A549 (cell line): ENCODE results near the gene CACFD1. TPM values are rescaled to one million over a fixed set of nuclear protein-coding genes. Genes with fewer than 3 reads are reported as not detected.

ENCODE experiments used
- ATAC-seq, 2 experiments: fragments of 200-7000 bp in 1 of 2; fragments of >200 bp in 1 of 2; cut with Nextera tagmentation in 1 of 2; cut with Tn5 transposase in 1 of 2; 3 replicates each; pipeline versions ENCODE4 v1.8.0 to v1.9.1; 2018 to 2020; ENCODE audit warnings: mild to moderate bottlenecking in 1 of 2, moderate library complexity in 1 of 2
- CTCF ChIA-PET: fragments of 300-600 bp; sonication (Branson Sonifier 250); formaldehyde crosslinking; extraction: SDS; loops from one replicate; lab custom pipeline; 2021; ENCODE audit warnings: antibody characterized with exemption, inconsistent platforms; lab: Yijun Ruan, JAX
- POLR2A ChIA-PET: fragments of 350-600 bp; formaldehyde crosslinking; extraction: SDS; loops from one replicate; lab custom pipeline; 2021; ENCODE audit warnings: antibody characterized with exemption, inconsistent platforms; lab: Yijun Ruan, JAX
- DNase-seq, 2 experiments: peaks; one replicate each; pipeline versions ENCODE4 v3.0.0 to v3.0.0-alpha.2; 2011 to 2016; ENCODE audit warnings: low read depth in 1 of 2, low spot score in 1 of 2
- FAIRE-seq: peaks from 2 replicates; lab custom pipeline; 2011; peaks lifted over from hg19 to GRCh38; lab: Jason Lieb, UNC
- H3K27ac ChIP-seq, 2 experiments: fragments of >200 bp; sonication (Bioruptor Twin); formaldehyde crosslinking; 3 replicates each; pipeline ENCODE4 v1.5.1; 2016 to 2017
- H3K4me1 ChIP-seq: fragments of >200 bp; sonication (Bioruptor Twin); formaldehyde crosslinking; 3 replicates; pipeline ENCODE4 v1.6.1; 2016
- H3K4me2 ChIP-seq: fragments of >200 bp; sonication (Bioruptor Twin); formaldehyde crosslinking; 3 replicates; pipeline ENCODE4 v1.6.1; 2016
- H3K4me3 ChIP-seq: fragments of >200 bp; sonication (Bioruptor Twin); formaldehyde crosslinking; 3 replicates; pipeline ENCODE4 v1.5.1; 2016
- H3K9me3 ChIP-seq: fragments of >200 bp; sonication (Bioruptor Twin); formaldehyde crosslinking; 3 replicates; pipeline ENCODE4 v1.6.1; 2016
- ATOH8 ChIP-seq: fragments of 250-450 bp; sonication (Bioruptor Pico); IDR thresholded peaks from 2 replicates; pipeline ENCODE4 v1.5.0; 2020; ENCODE audit warnings: low read depth, mild to moderate bottlenecking, moderate library complexity
- CHD4 ChIP-seq: fragments of 200-600 bp; sonication (generic); IDR thresholded peaks from 2 replicates; pipeline ENCODE4 v1.6.1; 2016; ENCODE audit warnings: antibody characterized with exemption, mild to moderate bottlenecking, borderline replicate concordance
- EHF ChIP-seq: fragments of 250-450 bp; sonication (Bioruptor Pico); IDR thresholded peaks from 2 replicates; pipeline ENCODE4 v1.5.0; 2020; ENCODE audit warnings: mild to moderate bottlenecking
- EHMT2 ChIP-seq: fragments of 200-600 bp; sonication (generic); IDR thresholded peaks from 2 replicates; pipeline ENCODE4 v1.6.1; 2016; ENCODE audit warnings: antibody characterized with exemption, low read depth, mild to moderate bottlenecking, moderate library complexity
- ESRRA ChIP-seq: fragments of 150-350 bp; IDR thresholded peaks from 2 replicates; pipeline ENCODE4 v1.6.1; 2014; ENCODE audit warnings: mild to moderate bottlenecking, low read length, borderline replicate concordance
- FOSL2 ChIP-seq, 2 experiments: fragments of 450-650 bp in 1 of 2; fragments of >200 bp in 1 of 2; sonication (Bioruptor Twin) in 1 of 2; formaldehyde crosslinking; IDR thresholded peaks; 2 replicates each; pipeline versions ENCODE4 v1.5.0 to v1.6.1; 2016 to 2020; ENCODE audit warnings: mild to moderate bottlenecking in 1 of 2, moderate library complexity in 1 of 2
- FOXS1 ChIP-seq: fragments of 250-450 bp; sonication (Bioruptor Pico); IDR thresholded peaks from 2 replicates; pipeline ENCODE4 v1.5.0; 2020; ENCODE audit warnings: mild to moderate bottlenecking, moderate library complexity
- HOXA7 ChIP-seq: fragments of 250-450 bp; sonication (Bioruptor Pico); IDR thresholded peaks from 2 replicates; pipeline ENCODE4 v1.5.0; 2020; ENCODE audit warnings: mild to moderate bottlenecking, moderate library complexity
- HOXB13 ChIP-seq: fragments of 250-450 bp; sonication (Bioruptor Pico); IDR thresholded peaks from 2 replicates; pipeline ENCODE4 v1.5.0; 2020; ENCODE audit warnings: low read depth, mild to moderate bottlenecking, moderate library complexity
- HOXB5 ChIP-seq: fragments of 250-450 bp; sonication (Bioruptor Pico); IDR thresholded peaks from 2 replicates; pipeline ENCODE4 v1.5.0; 2020; ENCODE audit warnings: mild to moderate bottlenecking, moderate library complexity
- JUN ChIP-seq, 2 experiments: fragments of >200 bp; sonication (Bioruptor Twin); formaldehyde crosslinking; IDR thresholded peaks; 2 replicates in 1 of 2; 3 replicates in 1 of 2; pipeline ENCODE4 v1.6.1; 2016 to 2017
- KDM1A ChIP-seq: fragments of 200-600 bp; sonication (generic); IDR thresholded peaks from 2 replicates; pipeline ENCODE4 v1.6.1; 2016; ENCODE audit warnings: low read depth, mild to moderate bottlenecking
- MAFK ChIP-seq: fragments of 450-650 bp; IDR thresholded peaks from 2 replicates; pipeline ENCODE4 v1.6.1; 2014; ENCODE audit not compliant: partially characterized antibody
- MAX ChIP-seq: IDR thresholded peaks from 2 replicates; pipeline ENCODE4 v1.6.1; 2012
- MAZ ChIP-seq: fragments of 150-350 bp; IDR thresholded peaks from 2 replicates; pipeline ENCODE4 v1.6.1; 2014; ENCODE audit warnings: antibody characterized with exemption, low read depth, low read length, borderline replicate concordance
- NR3C1 ChIP-seq: fragments of >200 bp; sonication (Bioruptor Twin); formaldehyde crosslinking; IDR thresholded peaks from 3 replicates; pipeline ENCODE4 v1.6.1; 2017
- PBX3 ChIP-seq: IDR thresholded peaks from 2 replicates; pipeline ENCODE4 v1.6.1; 2012
- POLR2A ChIP-seq: IDR thresholded peaks from 2 replicates; pipeline ENCODE4 v1.6.1; 2012; ENCODE audit warnings: mild to moderate bottlenecking, low read length
- RCOR1 ChIP-seq: fragments of 150-350 bp; IDR thresholded peaks from 2 replicates; pipeline ENCODE4 v1.6.1; 2014; ENCODE audit warnings: antibody characterized with exemption, low read length, low read depth
- SMC3 ChIP-seq: fragments of >200 bp; sonication (Bioruptor Twin); formaldehyde crosslinking; IDR thresholded peaks from 3 replicates; pipeline ENCODE4 v1.6.1; 2018; ENCODE audit warnings: inconsistent platforms
- TFCP2L1 ChIP-seq: fragments of 250-450 bp; sonication (Bioruptor Pico); IDR thresholded peaks from 2 replicates; pipeline ENCODE4 v1.5.0; 2021; ENCODE audit warnings: mild to moderate bottlenecking
- TP53 ChIP-seq: fragments of 250-450 bp; sonication (Bioruptor Pico); IDR thresholded peaks from 2 replicates; pipeline ENCODE4 v1.5.0; 2021; ENCODE audit warnings: mild to moderate bottlenecking, moderate library complexity
- ZFP36 ChIP-seq: fragments of 450-650 bp; IDR thresholded peaks from 2 replicates; pipeline ENCODE4 v1.6.1; 2014; ENCODE audit warnings: borderline replicate concordance; ENCODE audit not compliant: partially characterized antibody
- ZNF302 ChIP-seq: fragments of 250-450 bp; sonication (Bioruptor Pico); IDR thresholded peaks from 2 replicates; pipeline ENCODE4 v1.9.0; 2021; ENCODE audit warnings: inconsistent platforms, mild to moderate bottlenecking, moderate library complexity
- WGBS: methylation state at CpG from one replicate; pipeline ENCODE4 v1.1.6; 2017; ENCODE audit errors: missing lambda C conversion rate; 5-methylcytosine and 5-hydroxymethylcytosine counted together
- polyA plus RNA-seq, 4 experiments: library from polyadenylated mRNA; depleted of rRNA in 3 of 4; stranded (reverse); fragments of >200 nt; fragmentation: RNase III in 1 of 4; extraction: RNeasy Plus Mini Kit Qiagen cat#74134 plus additional on column Dnase treatment in 1 of 4; gene quantifications; 2 replicates in 3 of 4; 3 replicates in 1 of 4; pipeline ENCODE4 v1.2.3, GENCODE V29; 2011 to 2017
- TF ChIP-seq, protein P1 (sequence below): fragments of 450-650 bp; IDR thresholded peaks from 2 replicates; pipeline ENCODE4 v1.6.1; 2014; ENCODE audit warnings: antibody characterized with exemption
- TF ChIP-seq, protein P2 (sequence below): IDR thresholded peaks from 2 replicates; pipeline ENCODE4 v1.6.1; 2012; ENCODE audit warnings: low read depth, borderline replicate concordance
- TF ChIP-seq, protein P3 (sequence below): fragments of 150-350 bp; IDR thresholded peaks from 2 replicates; pipeline ENCODE4 v1.6.1; 2014; ENCODE audit warnings: low read depth, mild to moderate bottlenecking, low read length

CACFD1 gene
- polyA plus RNA-seq, 2 of the 4 experiments (the other 2 are of a cell fraction): 5.0 to 8.0 TPM

DNA sequence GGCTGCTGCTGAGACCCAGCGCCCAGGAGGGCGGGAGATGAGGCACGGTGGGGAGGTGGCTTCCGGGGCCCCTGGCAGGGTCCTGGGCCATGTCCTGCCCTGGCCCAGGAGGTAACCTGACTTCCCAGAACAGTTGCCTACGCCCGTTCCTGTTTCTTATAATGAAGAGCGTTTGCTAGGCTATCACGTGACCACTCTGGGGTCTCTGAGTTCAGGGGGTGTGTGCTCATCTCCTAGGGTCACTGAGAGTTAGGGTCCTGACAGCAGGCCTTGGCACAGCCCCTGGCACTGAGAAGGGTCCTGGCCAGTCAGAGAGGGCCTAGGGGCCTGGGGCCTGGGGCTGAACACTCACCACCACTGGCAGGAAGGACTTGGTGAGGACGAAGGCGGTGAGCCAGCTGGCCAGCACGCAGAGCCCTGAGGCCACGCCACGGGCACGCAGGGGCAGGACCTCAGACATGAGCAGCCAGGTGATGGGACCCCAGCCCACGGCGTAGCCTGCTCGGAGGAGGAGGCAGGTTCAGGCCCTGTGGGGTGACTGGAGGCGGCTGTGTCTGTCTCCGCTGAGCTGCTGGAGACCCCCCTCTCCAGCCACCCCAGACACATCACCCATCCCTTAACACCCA is 13.1 kb downstream of the CACFD1 start:
- ChIA-PET POLR2A (no interaction called here), CTCF (interaction anchor here (0.7 to 1.3 kb wide), 7 partner anchors 8 to 270 kb away, joined by 3 to 4 read pairs (median 3); no protein-coding TSS in a partner anchor)
- DNase-seq (no peak), FAIRE-seq (no peak), ATAC-seq (no peak)
- TF ChIP-seq RCOR1 (no peak), EHF (CRISPR knock-in tag) (no peak), ZFP36 (no peak), FOXS1 (CRISPR knock-in tag) (no peak), FOSL2 (IDR thresholded peaks at IDR 0.05) (no peak), FOSL2 (CRISPR knock-in tag; IDR thresholded peaks at IDR 0.05) (no peak), NR3C1 (no peak), ATOH8 (CRISPR knock-in tag) (no peak), PBX3 (no peak), MAFK (no peak), ZNF302 (CRISPR knock-in tag) (no peak), ESRRA (no peak), HOXB5 (CRISPR knock-in tag) (no peak), CHD4 (no peak), TP53 (CRISPR knock-in tag) (no peak), HOXA7 (CRISPR knock-in tag) (no peak)
- TF ChIP-seq, protein P1, sequence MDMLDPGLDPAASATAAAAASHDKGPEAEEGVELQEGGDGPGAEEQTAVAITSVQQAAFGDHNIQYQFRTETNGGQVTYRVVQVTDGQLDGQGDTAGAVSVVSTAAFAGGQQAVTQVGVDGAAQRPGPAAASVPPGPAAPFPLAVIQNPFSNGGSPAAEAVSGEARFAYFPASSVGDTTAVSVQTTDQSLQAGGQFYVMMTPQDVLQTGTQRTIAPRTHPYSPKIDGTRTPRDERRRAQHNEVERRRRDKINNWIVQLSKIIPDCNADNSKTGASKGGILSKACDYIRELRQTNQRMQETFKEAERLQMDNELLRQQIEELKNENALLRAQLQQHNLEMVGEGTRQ: no peak
- TF ChIP-seq, protein P2, sequence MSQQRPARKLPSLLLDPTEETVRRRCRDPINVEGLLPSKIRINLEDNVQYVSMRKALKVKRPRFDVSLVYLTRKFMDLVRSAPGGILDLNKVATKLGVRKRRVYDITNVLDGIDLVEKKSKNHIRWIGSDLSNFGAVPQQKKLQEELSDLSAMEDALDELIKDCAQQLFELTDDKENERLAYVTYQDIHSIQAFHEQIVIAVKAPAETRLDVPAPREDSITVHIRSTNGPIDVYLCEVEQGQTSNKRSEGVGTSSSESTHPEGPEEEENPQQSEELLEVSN: no peak
- TF ChIP-seq, protein P3, sequence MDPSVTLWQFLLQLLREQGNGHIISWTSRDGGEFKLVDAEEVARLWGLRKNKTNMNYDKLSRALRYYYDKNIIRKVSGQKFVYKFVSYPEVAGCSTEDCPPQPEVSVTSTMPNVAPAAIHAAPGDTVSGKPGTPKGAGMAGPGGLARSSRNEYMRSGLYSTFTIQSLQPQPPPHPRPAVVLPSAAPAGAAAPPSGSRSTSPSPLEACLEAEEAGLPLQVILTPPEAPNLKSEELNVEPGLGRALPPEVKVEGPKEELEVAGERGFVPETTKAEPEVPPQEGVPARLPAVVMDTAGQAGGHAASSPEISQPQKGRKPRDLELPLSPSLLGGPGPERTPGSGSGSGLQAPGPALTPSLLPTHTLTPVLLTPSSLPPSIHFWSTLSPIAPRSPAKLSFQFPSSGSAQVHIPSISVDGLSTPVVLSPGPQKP: no peak
- WGBS: 95% methylated on average over 17 of the region's 19 CpGs
- Histone ChIP-seq H3K9me3 (no peaks in the 10 kb centered on the region), H3K4me1 (peaks cover 2% of the 10 kb centered on the region), H3K4me3 (no peak overlapping the region), H3K27ac (no peak overlapping the region), H3K4me2 (no peak overlapping the region)

DNA sequence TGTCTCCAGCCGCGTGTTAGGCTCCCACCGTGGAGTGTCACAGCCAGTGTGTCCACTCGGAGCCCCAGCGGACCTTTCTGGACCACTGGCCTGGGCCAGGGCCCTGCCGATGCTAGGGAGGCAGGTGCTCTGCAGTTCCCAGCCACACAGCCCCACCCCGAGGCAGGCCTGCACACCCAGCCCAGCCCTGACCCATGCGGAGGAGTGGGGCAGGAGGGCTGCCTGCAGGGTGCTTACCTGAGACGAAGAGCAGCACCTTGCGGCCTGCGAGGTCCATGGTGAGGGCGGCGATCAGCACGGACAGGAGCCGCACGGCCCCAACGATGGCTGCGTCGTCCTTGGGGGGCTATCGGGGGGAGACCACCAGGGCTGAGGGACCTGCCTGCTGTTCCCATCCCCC is 14.0 kb downstream of the CACFD1 start:
- 93% methylated on average over 15 of the region's 20 CpGs for WGBS
- CTCF ChIA-PET: interaction anchor here (1.0 to 2.6 kb wide), 7 partner anchors 8 to 293 kb away, joined by 3 to 12 read pairs (median 3); no protein-coding TSS in a partner anchor
- TF ChIP-seq SMC3 (no peak), POLR2A (no peak), ZNF302 (CRISPR knock-in tag) (no peak), MAZ (no peak), HOXB13 (CRISPR knock-in tag) (no peak), EHMT2 (no peak), TFCP2L1 (CRISPR knock-in tag) (no peak), CHD4 (no peak), ATOH8 (CRISPR knock-in tag) (no peak), JUN (IDR thresholded peaks at IDR 0.05) (no peak), KDM1A (no peak), MAX (no peak)
- ATAC-seq (no peak), FAIRE-seq (no peak), DNase-seq (no peak)
- Histone ChIP-seq H3K27ac (no peak overlapping the region), H3K4me1 (peaks cover 7% of the 10 kb centered on the region), H3K4me3 (no peak overlapping the region), H3K4me2 (no peak overlapping the region), H3K9me3 (no peaks in the 10 kb centered on the region)
- POLR2A ChIA-PET: no interaction called here
